Cardiac muscle cell (in vitro differentiated cells and primary cell): ENCODE data around the gene TEAD4. TPM values are rescaled to one million over a fixed set of nuclear protein-coding genes. Genes with fewer than 3 reads are reported as not detected.

Source experiments
- DNase-seq, 2 donors: peaks; one replicate each; pipeline versions ENCODE4 v3.0.0 to v3.0.0-alpha.2; 2010 to 2017; ENCODE audit warnings: low read depth in 1 of 2, low spot score in 1 of 2
- H3K27ac ChIP-seq: fragments of 200-600 bp; sonication (generic); 2 replicates; pipeline ENCODE4 v1.5.1; 2016
- H3K27me3 ChIP-seq: fragments of 200-600 bp; sonication (generic); 2 replicates; pipeline ENCODE4 v1.6.0; 2016; ENCODE audit warnings: control low read depth
- H3K36me3 ChIP-seq: fragments of 200-600 bp; sonication (generic); 2 replicates; pipeline ENCODE4 v1.5.1; 2016; ENCODE audit warnings: control low read depth
- H3K4me1 ChIP-seq: fragments of 200-600 bp; sonication (generic); 2 replicates; pipeline ENCODE4 v1.8.1; 2017; ENCODE audit warnings: low read depth, mild to moderate bottlenecking, mixed run types
- H3K4me3 ChIP-seq: fragments of 200-600 bp; sonication (generic); 2 replicates; pipeline ENCODE4 v1.5.1; 2016; ENCODE audit warnings: mild to moderate bottlenecking
- H3K9me3 ChIP-seq: fragments of 200-600 bp; sonication (generic); 2 replicates; pipeline ENCODE4 v1.5.1; 2017; ENCODE audit warnings: low read depth, mild to moderate bottlenecking, control low read depth
- polyA plus RNA-seq: library from polyadenylated mRNA; unstranded; fragments of >200 nt; fragmentation: Nextera tagmentation; extraction: Ambion mirVana; gene quantifications from 2 replicates; pipeline ENCODE4 v1.2.1, GENCODE V29; 2016
- total RNA-seq: library from RNA; depleted of rRNA; stranded (reverse); fragments of >200 nt; gene quantifications from 2 replicates; pipeline ENCODE4 v1.2.3, GENCODE V29; 2016
- TF ChIP-seq, protein P1 (sequence below): IDR thresholded peaks from 2 replicates; pipeline ENCODE4 v1.5.1; 2012; ENCODE audit warnings: low read depth, mild to moderate bottlenecking, low read length

The TEAD4 gene
- total and polyA plus RNA-seq, 2 experiments from 2014 or later: 21.3 to 31.9 TPM

DNA sequence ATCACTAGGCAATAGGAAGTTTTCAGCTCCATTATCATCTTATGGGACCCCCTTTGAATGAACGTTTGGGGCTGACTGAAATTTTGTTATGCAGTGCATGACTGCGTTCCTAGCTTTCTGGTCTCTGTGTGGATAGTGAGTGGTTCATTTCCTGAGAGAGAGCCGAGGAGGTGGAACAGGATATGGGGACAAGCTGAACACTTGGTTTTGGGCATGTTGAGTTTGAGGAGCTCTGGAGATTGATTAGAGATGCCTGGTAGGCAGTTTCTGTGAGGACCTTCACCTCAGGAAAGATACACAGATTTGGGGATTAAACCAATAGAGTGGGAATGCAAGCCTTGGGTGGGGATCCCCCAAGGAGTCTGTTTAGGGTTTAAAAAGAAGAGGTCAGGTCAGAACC is 27.7 kb downstream of the TEAD4 start:
- Histone ChIP-seq H3K4me3 (no peak overlapping the region), H3K36me3 (no peaks in the 10 kb centered on the region), H3K27me3 (no peaks in the 10 kb centered on the region), H3K9me3 (no peaks in the 10 kb centered on the region), H3K27ac (no peak overlapping the region), H3K4me1 (no peaks in the 10 kb centered on the region)
- no peak for DNase-seq
- TF ChIP-seq, protein P1, sequence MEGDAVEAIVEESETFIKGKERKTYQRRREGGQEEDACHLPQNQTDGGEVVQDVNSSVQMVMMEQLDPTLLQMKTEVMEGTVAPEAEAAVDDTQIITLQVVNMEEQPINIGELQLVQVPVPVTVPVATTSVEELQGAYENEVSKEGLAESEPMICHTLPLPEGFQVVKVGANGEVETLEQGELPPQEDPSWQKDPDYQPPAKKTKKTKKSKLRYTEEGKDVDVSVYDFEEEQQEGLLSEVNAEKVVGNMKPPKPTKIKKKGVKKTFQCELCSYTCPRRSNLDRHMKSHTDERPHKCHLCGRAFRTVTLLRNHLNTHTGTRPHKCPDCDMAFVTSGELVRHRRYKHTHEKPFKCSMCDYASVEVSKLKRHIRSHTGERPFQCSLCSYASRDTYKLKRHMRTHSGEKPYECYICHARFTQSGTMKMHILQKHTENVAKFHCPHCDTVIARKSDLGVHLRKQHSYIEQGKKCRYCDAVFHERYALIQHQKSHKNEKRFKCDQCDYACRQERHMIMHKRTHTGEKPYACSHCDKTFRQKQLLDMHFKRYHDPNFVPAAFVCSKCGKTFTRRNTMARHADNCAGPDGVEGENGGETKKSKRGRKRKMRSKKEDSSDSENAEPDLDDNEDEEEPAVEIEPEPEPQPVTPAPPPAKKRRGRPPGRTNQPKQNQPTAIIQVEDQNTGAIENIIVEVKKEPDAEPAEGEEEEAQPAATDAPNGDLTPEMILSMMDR: no peak

GRCh38 chr12:2988494-2988893 is 29.3 kb downstream of the TEAD4 start:
- TF ChIP-seq, protein P1: no peak
- Histone ChIP-seq H3K27me3 (no peaks in the 10 kb centered on the region), H3K9me3 (no peaks in the 10 kb centered on the region), H3K36me3 (no peaks in the 10 kb centered on the region), H3K27ac (no peak overlapping the region), H3K4me1 (no peaks in the 10 kb centered on the region), H3K4me3 (no peak overlapping the region)
- no peak for DNase-seq

- Histone ChIP-seq H3K27me3 (no peaks in the 10 kb centered on the region), H3K27ac (no peak overlapping the region), H3K4me1 (no peaks in the 10 kb centered on the region), H3K36me3 (no peaks in the 10 kb centered on the region), H3K4me3 (no peak overlapping the region), H3K9me3 (no peaks in the 10 kb centered on the region)
- TF ChIP-seq, protein P1: no peak
- DNase-seq: no peak
Measured at GRCh38 chr12:2992724-2993123, 33.5 kb downstream of the TEAD4 start.

DNA sequence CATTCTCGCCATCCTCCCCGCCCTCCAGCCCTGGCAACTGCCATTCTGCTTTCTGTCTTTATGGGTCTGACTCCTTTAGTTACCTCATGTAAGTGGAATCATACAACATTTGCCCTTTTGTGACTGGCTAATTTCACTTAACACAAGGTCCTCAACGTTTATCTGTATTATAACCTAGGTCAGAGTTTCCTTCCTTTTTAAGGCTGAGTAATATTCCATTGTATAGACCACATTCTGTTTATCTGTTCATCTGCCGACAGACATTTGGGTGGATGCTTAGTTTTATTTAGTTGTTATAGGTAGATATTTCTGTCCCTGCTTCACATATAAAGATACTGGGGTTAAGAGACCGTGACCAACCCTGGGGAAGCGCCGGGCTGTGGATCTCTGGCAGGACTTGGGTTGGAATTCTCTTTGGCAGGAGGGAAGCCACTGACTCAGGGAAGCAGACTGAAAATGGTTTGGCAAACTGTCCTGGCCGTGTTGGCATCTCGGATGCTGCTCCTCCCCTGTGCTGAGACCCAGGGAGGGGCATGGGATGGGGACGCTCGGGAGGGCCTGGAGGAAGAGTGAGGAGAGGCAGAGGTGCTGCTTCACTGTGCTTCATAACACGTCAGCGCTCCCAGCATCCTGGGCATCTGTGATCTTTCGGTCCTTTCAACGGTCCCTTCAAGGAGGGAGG is 38.9 kb downstream of the TEAD4 start:
- H3K9me3 ChIP-seq: no peaks in the 10 kb centered on the region
- no peaks in the 10 kb centered on the region for H3K27me3 ChIP-seq
- H3K27ac ChIP-seq: peak overlapping the region; percentile 65
- no peaks in the 10 kb centered on the region for H3K36me3 ChIP-seq
- TF ChIP-seq, protein P1: no peak
- no peak overlapping the region for H3K4me3 ChIP-seq
- DNase-seq: peak in 1 of 2 donors; percentile 13
- peaks cover 16% of the 10 kb centered on the region for H3K4me1 ChIP-seq

GRCh38 chr12:2998789-2999264 is 39.6 kb downstream of the TEAD4 start:
- Histone ChIP-seq H3K36me3 (no peaks in the 10 kb centered on the region), H3K27ac (peak overlapping the region; percentile 65), H3K4me1 (peaks cover 19% of the 10 kb centered on the region), H3K27me3 (no peaks in the 10 kb centered on the region), H3K4me3 (no peak overlapping the region), H3K9me3 (no peaks in the 10 kb centered on the region)
- peak; percentile 72 to 83 for DNase-seq
- TF ChIP-seq, protein P1: no peak
